Gastrocnemius medialis (tissue), 4 donors: ENCODE data around the gene MYRIP.

ENCODE experiments used
- POLR2A ChIP-seq, 2 donors: fragments of 450-650 bp; IDR thresholded peaks; one replicate each; pipeline ENCODE4 v1.6.1; 2017; ENCODE audit warnings: antibody characterized with exemption in 2 of 2, mild to moderate bottlenecking in 2 of 2, moderate library complexity in 2 of 2
- TF ChIP-seq, protein P1 (sequence below), 5 experiments: fragments of 450-650 bp in 3 of 5; fragments of 200-600 bp in 2 of 5; sonication (generic) in 2 of 5; IDR thresholded peaks in 4 of 5; conservative IDR thresholded peaks in 1 of 5; 1 replicate in 4 of 5; 2 replicates in 1 of 5; pipeline ENCODE4 v1.5.1; 2016 to 2019; ENCODE audit warnings: antibody characterized with exemption in 5 of 5, mild to moderate bottlenecking in 3 of 5, moderate library complexity in 3 of 5

- TF ChIP-seq, protein P1, sequence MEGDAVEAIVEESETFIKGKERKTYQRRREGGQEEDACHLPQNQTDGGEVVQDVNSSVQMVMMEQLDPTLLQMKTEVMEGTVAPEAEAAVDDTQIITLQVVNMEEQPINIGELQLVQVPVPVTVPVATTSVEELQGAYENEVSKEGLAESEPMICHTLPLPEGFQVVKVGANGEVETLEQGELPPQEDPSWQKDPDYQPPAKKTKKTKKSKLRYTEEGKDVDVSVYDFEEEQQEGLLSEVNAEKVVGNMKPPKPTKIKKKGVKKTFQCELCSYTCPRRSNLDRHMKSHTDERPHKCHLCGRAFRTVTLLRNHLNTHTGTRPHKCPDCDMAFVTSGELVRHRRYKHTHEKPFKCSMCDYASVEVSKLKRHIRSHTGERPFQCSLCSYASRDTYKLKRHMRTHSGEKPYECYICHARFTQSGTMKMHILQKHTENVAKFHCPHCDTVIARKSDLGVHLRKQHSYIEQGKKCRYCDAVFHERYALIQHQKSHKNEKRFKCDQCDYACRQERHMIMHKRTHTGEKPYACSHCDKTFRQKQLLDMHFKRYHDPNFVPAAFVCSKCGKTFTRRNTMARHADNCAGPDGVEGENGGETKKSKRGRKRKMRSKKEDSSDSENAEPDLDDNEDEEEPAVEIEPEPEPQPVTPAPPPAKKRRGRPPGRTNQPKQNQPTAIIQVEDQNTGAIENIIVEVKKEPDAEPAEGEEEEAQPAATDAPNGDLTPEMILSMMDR (IDR thresholded peaks at IDR 0.05 in 4 of 5, conservative IDR thresholded peaks at IDR 0.05 in 1 of 5) = no peak
- TF ChIP-seq POLR2A (IDR thresholded peaks at IDR 0.05) = no peak
Observed at GRCh38 chr3:40057077-40057476, 247.7 kb downstream of the MYRIP start.
